H9 (cell line): ENCODE measurements around the gene CAPN9. TPM values are rescaled to one million over a fixed set of nuclear protein-coding genes. Genes with fewer than 3 reads are reported as not detected.
"Not testable (repeated sequence)": the region's sequence is repeated elsewhere in the genome, so short reads cannot be mapped to it uniquely, and the experiment has no call there.

Source experiments
- DNase-seq: peaks from one replicate; pipeline ENCODE4 v3.0.0-alpha.2; 2017
- H2AFZ ChIP-seq: one replicate; pipeline ENCODE4 v1.6.1; 2013; ENCODE audit warnings: mild to moderate bottlenecking, low read length, control low read depth, moderate library complexity
- H2AK5ac ChIP-seq: 2 replicates; pipeline ENCODE4 v1.6.1; 2013; ENCODE audit warnings: low read length, control low read depth, mixed read lengths; ENCODE audit not compliant: insufficient read length
- H2BK120ac ChIP-seq: one replicate; pipeline ENCODE4 v1.6.1; 2013; ENCODE audit warnings: low read depth, mild to moderate bottlenecking, low read length, control low read depth, inconsistent platforms; ENCODE audit not compliant: poor library complexity, severe bottlenecking
- H2BK12ac ChIP-seq: 2 replicates; pipeline ENCODE4 v1.6.1; 2013; ENCODE audit warnings: low read length, control low read depth, mixed read lengths, low read depth; ENCODE audit not compliant: insufficient read length
- H2BK15ac ChIP-seq: 2 replicates; pipeline ENCODE4 v1.6.1; 2013; ENCODE audit warnings: low read depth, low read length, control low read depth
- H2BK20ac ChIP-seq: one replicate; pipeline ENCODE4 v1.6.1; 2013; ENCODE audit warnings: low read depth, mild to moderate bottlenecking, low read length, control low read depth, inconsistent platforms; ENCODE audit not compliant: poor library complexity, severe bottlenecking
- H2BK5ac ChIP-seq: 2 replicates; pipeline ENCODE4 v1.6.1; 2013; ENCODE audit warnings: low read length, control low read depth, mixed read lengths; ENCODE audit not compliant: insufficient read length
- H3K14ac ChIP-seq: 2 replicates; pipeline ENCODE4 v1.6.1; 2013; ENCODE audit warnings: low read length, control low read depth; ENCODE audit not compliant: insufficient read depth
- H3K18ac ChIP-seq: 2 replicates; pipeline ENCODE4 v1.6.1; 2013; ENCODE audit warnings: low read depth, mild to moderate bottlenecking, mixed read lengths, low read length, control low read depth; ENCODE audit not compliant: insufficient read length
- H3K23ac ChIP-seq: 2 replicates; pipeline ENCODE4 v1.6.1; 2013; ENCODE audit warnings: low read length, control low read depth, mixed read lengths, low read depth; ENCODE audit not compliant: insufficient read length
- H3K23me2 ChIP-seq: 2 replicates; pipeline ENCODE4 v1.6.1; 2013; ENCODE audit warnings: low read depth, mild to moderate bottlenecking, mixed read lengths, low read length, control low read depth; ENCODE audit not compliant: insufficient read length, poor library complexity, severe bottlenecking
- H3K27ac ChIP-seq: 2 replicates; pipeline ENCODE4 v1.5.1; 2013; ENCODE audit warnings: low read length, control low read depth, mixed read lengths, low read depth; ENCODE audit not compliant: insufficient read length
- H3K27me3 ChIP-seq: 2 replicates; pipeline ENCODE4 v1.6.1; 2013; ENCODE audit warnings: low read length, control low read depth, inconsistent platforms; ENCODE audit not compliant: insufficient read depth
- H3K4ac ChIP-seq: 2 replicates; pipeline ENCODE4 v1.6.1; 2013; ENCODE audit warnings: low read depth, mild to moderate bottlenecking, control low read depth, inconsistent platforms, low read length, moderate library complexity
- H3K4me1 ChIP-seq: 2 replicates; pipeline ENCODE4 v1.6.1; 2013; ENCODE audit warnings: low read length, control low read depth, inconsistent platforms; ENCODE audit not compliant: insufficient read depth
- H3K4me2 ChIP-seq: 2 replicates; pipeline ENCODE4 v1.6.1; 2013; ENCODE audit warnings: low read length, control low read depth, mixed read lengths; ENCODE audit not compliant: insufficient read length, insufficient read depth
- H3K56ac ChIP-seq: 2 replicates; pipeline ENCODE4 v1.6.1; 2013; ENCODE audit warnings: low read depth, mild to moderate bottlenecking, mixed read lengths, low read length, control low read depth; ENCODE audit not compliant: insufficient read length
- H3K79me1 ChIP-seq: 2 replicates; pipeline ENCODE4 v1.6.1; 2013; ENCODE audit warnings: low read depth, mild to moderate bottlenecking, moderate library complexity, low read length, control low read depth, inconsistent platforms; ENCODE audit not compliant: insufficient read depth, poor library complexity, severe bottlenecking
- H3K79me2 ChIP-seq: 2 replicates; pipeline ENCODE4 v1.6.1; 2013; ENCODE audit warnings: low read length, control low read depth, inconsistent platforms; ENCODE audit not compliant: insufficient read depth
- H3K9ac ChIP-seq: 2 replicates; pipeline ENCODE4 v1.6.1; 2013; ENCODE audit warnings: low read length, control low read depth, mixed read lengths; ENCODE audit not compliant: insufficient read length; ENCODE audit errors: extremely low read depth
- H3K9me3 ChIP-seq: one replicate; pipeline ENCODE4 v1.6.1; 2013; ENCODE audit warnings: low read depth, low read length, inconsistent platforms; ENCODE audit not compliant: control insufficient read depth
- H3T11ph ChIP-seq: one replicate; pipeline ENCODE4 v1.6.1; 2013; ENCODE audit warnings: mild to moderate bottlenecking, low read length, control low read depth, inconsistent platforms
- H4K20me1 ChIP-seq: one replicate; pipeline ENCODE4 v1.6.1; 2013; ENCODE audit not compliant: control insufficient read depth, insufficient read length, insufficient read depth
- H4K5ac ChIP-seq: 2 replicates; pipeline ENCODE4 v1.6.1; 2013; ENCODE audit warnings: low read depth, mild to moderate bottlenecking, mixed read lengths, low read length, control low read depth; ENCODE audit not compliant: insufficient read length
- H4K8ac ChIP-seq: replicated peaks from 2 replicates; pipeline ENCODE4 v1.6.1; 2013; ENCODE audit warnings: low read length, control low read depth, mixed read lengths, low read depth; ENCODE audit not compliant: insufficient read length
- H4K91ac ChIP-seq: 2 replicates; pipeline ENCODE4 v1.6.1; 2013; ENCODE audit warnings: low read depth, mild to moderate bottlenecking, moderate library complexity, mixed read lengths, low read length, control low read depth; ENCODE audit not compliant: insufficient read length
- H3K27ac Mint-ChIP-seq, 3 experiments: 2 replicates in 2 of 3; 3 replicates in 1 of 3; pipeline ENCODE4 v1.8.0; 2020 to 2021; ENCODE audit warnings: mixed read lengths in 3 of 3, mild to moderate bottlenecking in 1 of 3, moderate library complexity in 1 of 3
- H3K27me3 Mint-ChIP-seq: 2 replicates; pipeline ENCODE4 v1.8.0; 2021; ENCODE audit warnings: low read depth, mild to moderate bottlenecking, moderate library complexity, mixed read lengths
- H3K36me3 Mint-ChIP-seq, 3 experiments: 2 replicates in 2 of 3; 3 replicates in 1 of 3; pipeline ENCODE4 v1.8.0; 2020 to 2021; ENCODE audit warnings: low read depth in 3 of 3, mixed read lengths in 3 of 3; ENCODE audit not compliant: insufficient read depth in 1 of 3
- H3K4me1 Mint-ChIP-seq, 2 experiments: 2 replicates each; pipeline ENCODE4 v1.8.0; 2020; ENCODE audit warnings: mixed read lengths in 2 of 2
- H3K4me3 Mint-ChIP-seq, 2 experiments: 2 replicates in 1 of 2; 3 replicates in 1 of 2; pipeline ENCODE4 v1.8.0; 2020 to 2021; ENCODE audit warnings: mild to moderate bottlenecking in 2 of 2, mixed read lengths in 2 of 2, moderate library complexity in 1 of 2
- H3K9me3 Mint-ChIP-seq, 2 experiments: 2 replicates in 1 of 2; 3 replicates in 1 of 2; pipeline ENCODE4 v1.8.0; 2020; ENCODE audit warnings: mild to moderate bottlenecking in 2 of 2, mixed read lengths in 2 of 2, moderate library complexity in 1 of 2
- WGBS: extraction: QIAGEN DNeasy Blood & Tissue Kit; methylation state at CpG from one replicate; pipeline ENCODE4 v1.1.7; 2013; ENCODE audit warnings: missing lambda C conversion rate, low lambda C conversion rate, mixed read lengths; ENCODE audit not compliant: insufficient read length; ENCODE audit errors: extremely low coverage; 5-methylcytosine and 5-hydroxymethylcytosine counted together
- total RNA-seq: library from RNA; stranded (reverse); gene quantifications from 2 replicates; pipeline ENCODE4 v1.2.1, GENCODE V29; 2021
- TF ChIP-seq, protein P1 (sequence below): fragments of 200-600 bp; sonication (generic); conservative IDR thresholded peaks from 3 replicates; pipeline ENCODE4 v1.8.0; 2021; ENCODE audit warnings: antibody characterized with exemption, mild to moderate bottlenecking

The CAPN9 gene
- total RNA-seq, 1 experiment from 2014 or later, result 0.22 TPM

GRCh38 chr1:230715510-230715909 is 31.7 kb upstream of the CAPN9 start:
- H3K27me3 ChIP-seq, result no peaks in the 10 kb centered on the region
- H2BK5ac ChIP-seq, result no peak overlapping the region
- no peaks in the 10 kb centered on the region for H3K79me1 ChIP-seq
- H2AK5ac ChIP-seq, result no peak overlapping the region
- no peaks in the 10 kb centered on the region for H3K4me1 ChIP-seq
- H3K27ac ChIP-seq, result no peak overlapping the region
- no peaks in the 10 kb centered on the region for H3K36me3 Mint-ChIP-seq
- no peak overlapping the region for H2AFZ ChIP-seq
- no peak overlapping the region for H3K27ac Mint-ChIP-seq
- H3K9me3 Mint-ChIP-seq, result peaks cover 0 to 3% of the 10 kb centered on the region in 2 experiments; a peak in 1 of 5 replicates
- H4K8ac ChIP-seq, result no peak overlapping the region
- no peak overlapping the region for H2BK120ac ChIP-seq
- no peak overlapping the region for H3K56ac ChIP-seq
- peaks cover 11 to 20% of the 10 kb centered on the region in 2 experiments for H3K4me1 Mint-ChIP-seq
- no peak overlapping the region for H2BK12ac ChIP-seq
- H3K27me3 Mint-ChIP-seq, result peaks cover 13% of the 10 kb centered on the region
- no peak for DNase-seq
- no peaks in the 10 kb centered on the region for H3K79me2 ChIP-seq
- no peak overlapping the region for H4K91ac ChIP-seq
- H3K9me3 ChIP-seq, result no peaks in the 10 kb centered on the region
- no peaks in the 10 kb centered on the region for H4K20me1 ChIP-seq
- H3K23ac ChIP-seq, result no peak overlapping the region
- no peak overlapping the region for H3K14ac ChIP-seq
- no CpG with 5 or more reads among the region's 3 CpGs for WGBS
- H2BK15ac ChIP-seq, result no peak overlapping the region
- no peak overlapping the region for H3K9ac ChIP-seq
- no peak overlapping the region for H3T11ph ChIP-seq
- H2BK20ac ChIP-seq, result no peak overlapping the region
- H3K4me2 ChIP-seq, result no peak overlapping the region
- no peak overlapping the region for H3K4me3 Mint-ChIP-seq
- no peak overlapping the region for H4K5ac ChIP-seq
- H3K18ac ChIP-seq, result no peak overlapping the region
- TF ChIP-seq, protein P1, sequence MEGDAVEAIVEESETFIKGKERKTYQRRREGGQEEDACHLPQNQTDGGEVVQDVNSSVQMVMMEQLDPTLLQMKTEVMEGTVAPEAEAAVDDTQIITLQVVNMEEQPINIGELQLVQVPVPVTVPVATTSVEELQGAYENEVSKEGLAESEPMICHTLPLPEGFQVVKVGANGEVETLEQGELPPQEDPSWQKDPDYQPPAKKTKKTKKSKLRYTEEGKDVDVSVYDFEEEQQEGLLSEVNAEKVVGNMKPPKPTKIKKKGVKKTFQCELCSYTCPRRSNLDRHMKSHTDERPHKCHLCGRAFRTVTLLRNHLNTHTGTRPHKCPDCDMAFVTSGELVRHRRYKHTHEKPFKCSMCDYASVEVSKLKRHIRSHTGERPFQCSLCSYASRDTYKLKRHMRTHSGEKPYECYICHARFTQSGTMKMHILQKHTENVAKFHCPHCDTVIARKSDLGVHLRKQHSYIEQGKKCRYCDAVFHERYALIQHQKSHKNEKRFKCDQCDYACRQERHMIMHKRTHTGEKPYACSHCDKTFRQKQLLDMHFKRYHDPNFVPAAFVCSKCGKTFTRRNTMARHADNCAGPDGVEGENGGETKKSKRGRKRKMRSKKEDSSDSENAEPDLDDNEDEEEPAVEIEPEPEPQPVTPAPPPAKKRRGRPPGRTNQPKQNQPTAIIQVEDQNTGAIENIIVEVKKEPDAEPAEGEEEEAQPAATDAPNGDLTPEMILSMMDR, result peak; percentile 42; the same call in 2 of the 3 replicates
- no peaks in the 10 kb centered on the region for H3K23me2 ChIP-seq
- H3K4ac ChIP-seq, result no peak overlapping the region

GRCh38 chr1:230716453-230716852 is 30.7 kb upstream of the CAPN9 start:
- WGBS, result no CpG with 5 or more reads among the region's 3 CpGs
- not testable (repeated sequence) for H3K4me2 ChIP-seq, H3K56ac ChIP-seq, H3K9me3 ChIP-seq, H3K23me2 ChIP-seq, H3T11ph ChIP-seq, H3K79me2 ChIP-seq, H2AFZ ChIP-seq, H3K27ac Mint-ChIP-seq, H3K79me1 ChIP-seq, H3K4me1 ChIP-seq, H2BK120ac ChIP-seq, H4K5ac ChIP-seq, H2BK20ac ChIP-seq, H4K8ac ChIP-seq, H2BK12ac ChIP-seq, H4K20me1 ChIP-seq, H2BK5ac ChIP-seq, H3K14ac ChIP-seq, H3K4me3 Mint-ChIP-seq, H3K36me3 Mint-ChIP-seq, H4K91ac ChIP-seq, H3K18ac ChIP-seq, H3K27ac ChIP-seq, H3K23ac ChIP-seq, H2AK5ac ChIP-seq, H3K27me3 ChIP-seq, H2BK15ac ChIP-seq, H3K9ac ChIP-seq, DNase-seq, H3K4ac ChIP-seq, H3K9me3 Mint-ChIP-seq
- Mint-ChIP-seq H3K27me3 (peaks cover 13% of the 10 kb centered on the region), H3K4me1 (peaks cover 11 to 20% of the 10 kb centered on the region in 2 experiments)
